ENCODE measurements around the gene SEMA3B.
A peak's percentile ranks its signal among the peaks of the same experiment; 100 is the strongest.
"Not testable (repeated sequence)": the region's sequence is repeated elsewhere in the genome, so short reads cannot be mapped to it uniquely, and the experiment has no call there.

Gene SEMA3B

GRCh38 chr3:50241713-50242380 lies 27.1 kb upstream of the SEMA3B start:
- Histone ChIP-seq H3K4me1 (ENCODE audit: control insufficient read depth, insufficient read depth, low read length) (peaks cover 34% of the 10 kb centered on the region), H3K4me3 (ENCODE audit: low read length) (peak overlapping the region; percentile 34), H3K27ac (ENCODE audit: low read depth, low read length) (peak overlapping the region; percentile 24), H3K36me3 (ENCODE audit: control insufficient read depth, insufficient read depth, low read length) (no peaks in the 10 kb centered on the region), H3K27me3 (ENCODE audit: control insufficient read depth, insufficient read depth, low read length) (no peaks in the 10 kb centered on the region), H3K9ac (ENCODE audit: low read length) (peak overlapping the region; percentile 10)

GRCh38 chr3:50242381-50242770 lies 26.6 kb upstream of the SEMA3B start:
- Histone ChIP-seq H3K27me3 (ENCODE audit: control insufficient read depth, insufficient read depth, low read length) (no peaks in the 10 kb centered on the region), H3K9ac (ENCODE audit: low read length) (no peak overlapping the region), H3K4me1 (ENCODE audit: control insufficient read depth, insufficient read depth, low read length) (peaks cover 36% of the 10 kb centered on the region), H3K4me3 (ENCODE audit: low read length) (peak overlapping the region; percentile 11), H3K36me3 (ENCODE audit: control insufficient read depth, insufficient read depth, low read length) (peaks cover 2% of the 10 kb centered on the region), H3K27ac (ENCODE audit: low read depth, low read length) (peak overlapping the region; percentile 24)

GRCh38 chr3:50242851-50243542 lies 25.9 kb upstream of the SEMA3B start:
- peak overlapping the region; percentile 24 for H3K27ac ChIP-seq (ENCODE audit: low read depth, low read length)
- no peaks in the 10 kb centered on the region for H3K27me3 ChIP-seq (ENCODE audit: control insufficient read depth, insufficient read depth, low read length)
- peaks cover 2% of the 10 kb centered on the region for H3K36me3 ChIP-seq (ENCODE audit: control insufficient read depth, insufficient read depth, low read length)
- peak overlapping the region; percentile 11 for H3K4me3 ChIP-seq (ENCODE audit: low read length)
- peaks cover 36% of the 10 kb centered on the region for H3K4me1 ChIP-seq (ENCODE audit: control insufficient read depth, insufficient read depth, low read length)
- no peak overlapping the region for H3K9ac ChIP-seq (ENCODE audit: low read length)

GRCh38 chr3:50243543-50243895 lies 25.4 kb upstream of the SEMA3B start:
- H3K27me3 ChIP-seq (ENCODE audit: control insufficient read depth, insufficient read depth, low read length): no peaks in the 10 kb centered on the region
- peaks cover 2% of the 10 kb centered on the region for H3K36me3 ChIP-seq (ENCODE audit: control insufficient read depth, insufficient read depth, low read length)
- H3K9ac ChIP-seq (ENCODE audit: low read length): no peak overlapping the region
- H3K4me1 ChIP-seq (ENCODE audit: control insufficient read depth, insufficient read depth, low read length): peaks cover 31% of the 10 kb centered on the region
- H3K27ac ChIP-seq (ENCODE audit: low read depth, low read length): peak overlapping the region; percentile 22
- peak overlapping the region; percentile 11 for H3K4me3 ChIP-seq (ENCODE audit: low read length)

GRCh38 chr3:50244813-50245212 lies 24.1 kb upstream of the SEMA3B start:
- not testable (repeated sequence) for H3K27me3 ChIP-seq (ENCODE audit: control insufficient read depth, insufficient read depth, low read length); H3K9ac ChIP-seq (ENCODE audit: low read length); H3K36me3 ChIP-seq (ENCODE audit: control insufficient read depth, insufficient read depth, low read length); H3K4me3 ChIP-seq (ENCODE audit: low read length)
- H3K4me1 ChIP-seq (ENCODE audit: control insufficient read depth, insufficient read depth, low read length): peaks cover 18% of the 10 kb centered on the region
- H3K27ac ChIP-seq (ENCODE audit: low read depth, low read length): peak overlapping the region; percentile 6

GRCh38 chr3:50245251-50245745 lies 23.6 kb upstream of the SEMA3B start:
- peaks cover 2% of the 10 kb centered on the region for H3K36me3 ChIP-seq (ENCODE audit: control insufficient read depth, insufficient read depth, low read length)
- H3K4me1 ChIP-seq (ENCODE audit: control insufficient read depth, insufficient read depth, low read length): peaks cover 17% of the 10 kb centered on the region
- peak overlapping the region; percentile 53 for H3K4me3 ChIP-seq (ENCODE audit: low read length)

GRCh38 chr3:50245831-50246516 lies 23.0 kb upstream of the SEMA3B start:
- H3K9ac ChIP-seq (ENCODE audit: low read length): peak overlapping the region; percentile 56
- H3K27ac ChIP-seq (ENCODE audit: low read depth, low read length): peak overlapping the region; percentile 53
- peaks cover 17% of the 10 kb centered on the region for H3K4me1 ChIP-seq (ENCODE audit: control insufficient read depth, insufficient read depth, low read length)
- peak overlapping the region; percentile 53 for H3K4me3 ChIP-seq (ENCODE audit: low read length)
- no peaks in the 10 kb centered on the region for H3K27me3 ChIP-seq (ENCODE audit: control insufficient read depth, insufficient read depth, low read length)
- H3K36me3 ChIP-seq (ENCODE audit: control insufficient read depth, insufficient read depth, low read length): peaks cover 2% of the 10 kb centered on the region

More at GRCh38 chr3:50245251-50245745, 23.6 kb upstream of the SEMA3B start:
- H3K27ac ChIP-seq (ENCODE audit: low read depth, low read length): peak overlapping the region; percentile 53
- H3K9ac ChIP-seq (ENCODE audit: low read length): no peak overlapping the region
- no peaks in the 10 kb centered on the region for H3K27me3 ChIP-seq (ENCODE audit: control insufficient read depth, insufficient read depth, low read length)

GRCh38 chr3:50246517-50246954 lies 22.4 kb upstream of the SEMA3B start:
- Histone ChIP-seq H3K9ac (ENCODE audit: low read length) (peak overlapping the region; percentile 3), H3K36me3 (ENCODE audit: control insufficient read depth, insufficient read depth, low read length) (peaks cover 5% of the 10 kb centered on the region), H3K4me3 (ENCODE audit: low read length) (peak overlapping the region; percentile 53), H3K27me3 (ENCODE audit: control insufficient read depth, insufficient read depth, low read length) (no peaks in the 10 kb centered on the region), H3K4me1 (ENCODE audit: control insufficient read depth, insufficient read depth, low read length) (peaks cover 13% of the 10 kb centered on the region), H3K27ac (ENCODE audit: low read depth, low read length) (peak overlapping the region; percentile 53)

GRCh38 chr3:50248387-50248786 lies 20.6 kb upstream of the SEMA3B start:
- Histone ChIP-seq H3K9ac (ENCODE audit: low read length) (no peak overlapping the region), H3K36me3 (ENCODE audit: control insufficient read depth, insufficient read depth, low read length) (peaks cover 10% of the 10 kb centered on the region), H3K27ac (ENCODE audit: low read depth, low read length) (no peak overlapping the region), H3K27me3 (ENCODE audit: control insufficient read depth, insufficient read depth, low read length) (no peaks in the 10 kb centered on the region), H3K4me1 (ENCODE audit: control insufficient read depth, insufficient read depth, low read length) (peaks cover 12% of the 10 kb centered on the region), H3K4me3 (ENCODE audit: low read length) (no peak overlapping the region)

GRCh38 chr3:50249457-50249856 lies 19.5 kb upstream of the SEMA3B start:
- peaks cover 13% of the 10 kb centered on the region for H3K36me3 ChIP-seq (ENCODE audit: control insufficient read depth, insufficient read depth, low read length)
- H3K4me3 ChIP-seq (ENCODE audit: low read length): no peak overlapping the region
- peaks cover 12% of the 10 kb centered on the region for H3K4me1 ChIP-seq (ENCODE audit: control insufficient read depth, insufficient read depth, low read length)
- no peak overlapping the region for H3K9ac ChIP-seq (ENCODE audit: low read length)
- H3K27ac ChIP-seq (ENCODE audit: low read depth, low read length): no peak overlapping the region
- H3K27me3 ChIP-seq (ENCODE audit: control insufficient read depth, insufficient read depth, low read length): no peaks in the 10 kb centered on the region

- Histone ChIP-seq H3K4me1 (ENCODE audit: control insufficient read depth, insufficient read depth, low read length) (peaks cover 11% of the 10 kb centered on the region), H3K27me3 (ENCODE audit: control insufficient read depth, insufficient read depth, low read length) (no peaks in the 10 kb centered on the region), H3K4me3 (ENCODE audit: low read length) (no peak overlapping the region), H3K9ac (ENCODE audit: low read length) (no peak overlapping the region), H3K36me3 (ENCODE audit: control insufficient read depth, insufficient read depth, low read length) (peaks cover 20% of the 10 kb centered on the region), H3K27ac (ENCODE audit: low read depth, low read length) (no peak overlapping the region)
Measured at GRCh38 chr3:50250514-50250913, 18.4 kb upstream of the SEMA3B start.

- no peak overlapping the region for H3K27ac ChIP-seq (ENCODE audit: low read depth, low read length)
- H3K4me3 ChIP-seq (ENCODE audit: low read length): no peak overlapping the region
- peaks cover 7% of the 10 kb centered on the region for H3K4me1 ChIP-seq (ENCODE audit: control insufficient read depth, insufficient read depth, low read length)
- no peaks in the 10 kb centered on the region for H3K27me3 ChIP-seq (ENCODE audit: control insufficient read depth, insufficient read depth, low read length)
- H3K9ac ChIP-seq (ENCODE audit: low read length): no peak overlapping the region
- peaks cover 23% of the 10 kb centered on the region for H3K36me3 ChIP-seq (ENCODE audit: control insufficient read depth, insufficient read depth, low read length)
Measured at GRCh38 chr3:50251220-50251619, 17.7 kb upstream of the SEMA3B start.

Measured in rectal smooth muscle tissue (tissue), 1 donor.